Natural killer cell (primary cell): ENCODE results near the gene NDRG2. TPM values are rescaled to one million over a fixed set of nuclear protein-coding genes. Genes with fewer than 3 reads are reported as not detected.
A peak's percentile ranks its signal among the peaks of the same experiment; 100 is the strongest.

Source experiments
- ATAC-seq, 3 donors: fragments of 150-1000 bp in 2 of 3; fragments of 200-7000 bp in 1 of 3; cut with Tn5 transposase; 1 replicate in 1 of 3; 2 replicates in 2 of 3; pipeline ENCODE4 v1.10.0; 2021; ENCODE audit warnings: mild to moderate bottlenecking in 2 of 3, moderate library complexity in 2 of 3
- DNase-seq, 2 donors: peaks; one replicate each; pipeline versions ENCODE4 v3.0.0 to v3.0.0-alpha.2; 2013 to 2021; ENCODE audit warnings: mixed read lengths in 1 of 2
- H3K27ac ChIP-seq: one replicate; pipeline ENCODE4 v1.5.1; 2013; ENCODE audit warnings: mild to moderate bottlenecking, low read length
- H3K27me3 ChIP-seq: one replicate; pipeline ENCODE4 v1.6.1; 2013; ENCODE audit warnings: low read length; ENCODE audit not compliant: control insufficient read depth, insufficient read depth
- H3K36me3 ChIP-seq: one replicate; pipeline ENCODE4 v1.6.1; 2013; ENCODE audit warnings: low read length; ENCODE audit not compliant: control insufficient read depth, insufficient read depth
- H3K4me1 ChIP-seq: one replicate; pipeline ENCODE4 v1.6.1; 2013; ENCODE audit warnings: low read length; ENCODE audit not compliant: control insufficient read depth, insufficient read depth
- H3K4me3 ChIP-seq: one replicate; pipeline ENCODE4 v1.5.1; 2013; ENCODE audit warnings: low read length
- H3K9me3 ChIP-seq: one replicate; pipeline ENCODE4 v1.6.1; 2013; ENCODE audit warnings: low read length; ENCODE audit not compliant: control insufficient read depth, insufficient read depth
- H3K27ac Mint-ChIP-seq, 2 donors: one replicate each; pipeline ENCODE4 v1.8.0; 2022; ENCODE audit warnings: mild to moderate bottlenecking in 2 of 2, mixed read lengths in 2 of 2, moderate library complexity in 1 of 2
- H3K27me3 Mint-ChIP-seq, 2 donors: one replicate each; pipeline ENCODE4 v1.8.0; 2022; ENCODE audit warnings: low read depth in 2 of 2, mixed read lengths in 2 of 2
- H3K36me3 Mint-ChIP-seq: one replicate; pipeline ENCODE4 v1.8.0; 2022; ENCODE audit warnings: mixed read lengths
- H3K4me1 Mint-ChIP-seq, 2 donors: one replicate each; pipeline ENCODE4 v1.8.0; 2022; ENCODE audit warnings: mixed read lengths in 2 of 2
- H3K4me3 Mint-ChIP-seq: one replicate; pipeline ENCODE4 v1.8.0; 2022; ENCODE audit warnings: mild to moderate bottlenecking, moderate library complexity, mixed read lengths
- H3K9me3 Mint-ChIP-seq, 2 donors: one replicate each; pipeline ENCODE4 v1.8.0; 2022; ENCODE audit warnings: mixed read lengths in 2 of 2
- CTCF ChIP-seq: fragments of 200-600 bp; IDR thresholded peaks from one replicate; pipeline ENCODE4 v1.8.0; 2022; ENCODE audit warnings: antibody characterized with exemption
- WGBS: methylation state at CpG from one replicate; pipeline ENCODE4 v1.1.7; 2013; ENCODE audit warnings: missing lambda C conversion rate; ENCODE audit not compliant: insufficient coverage; 5-methylcytosine and 5-hydroxymethylcytosine counted together
- intact Hi-C: fragments of 100-400 bp; cut with micrococcal nuclease; formaldehyde crosslinking; loops from one replicate; pipeline ENCODE4 v1.14.2; 2022
- total RNA-seq, 4 donors: library from RNA; stranded (reverse); fragments of 120-200 nt in 1 of 4; gene quantifications; one replicate each; pipeline versions ENCODE4 v1.2.3 to v1.2.4, GENCODE V29; 2013 to 2022

The NDRG2 gene
- total RNA-seq, 3 donors from 2014 or later (not counting 1 experiment from before 2014, with no cell fraction given): 11.2 to 14.6 (median 13.6) TPM

GRCh38 chr14:21070083-21070609 is 45.3 kb upstream of the NDRG2 start, which contains the start of gene ARHGEF40:
Gene ARHGEF40, plus strand, starts transcription at chr14:21070304. Its CDS starts 93 bp downstream, at chr14:21070397.
- H3K27ac Mint-ChIP-seq: peak within 1 kb of the TSS; percentile 51 to 88
- Histone ChIP-seq H3K9me3 (no peaks in the 10 kb centered on the region), H3K36me3 (no peaks in the 10 kb centered on the region), H3K4me3 (peak within 1 kb of the TSS; percentile 30), H3K27me3 (peaks cover 37% of the 10 kb centered on the region), H3K4me1 (peaks cover 44% of the 10 kb centered on the region), H3K27ac (no peak within 1 kb of the TSS)
- TF ChIP-seq CTCF: no peak
- intact Hi-C loops: loop anchor here (2.0 kb wide), 1 partner anchor 17 kb away; no protein-coding TSS in a partner anchor
- peaks cover 70 to 77% of the 10 kb centered on the region in 2 donors for H3K27me3 Mint-ChIP-seq
- no peaks in the 10 kb centered on the region for H3K36me3 Mint-ChIP-seq
- H3K4me3 Mint-ChIP-seq: peak within 1 kb of the TSS; percentile 89
- WGBS: under 1% methylated on average over 63 of the region's 63 CpGs
- DNase-seq: peak in 1 of 2 donors; percentile 61
- no peaks in the 10 kb centered on the region for H3K9me3 Mint-ChIP-seq
- H3K4me1 Mint-ChIP-seq: peaks cover 31 to 41% of the 10 kb centered on the region in 2 donors
- ATAC-seq: peak; percentile 9 to 18 (median 14)

- H3K27me3 Mint-ChIP-seq: peaks cover 72 to 81% of the 10 kb centered on the region in 2 donors
- peaks cover 31 to 41% of the 10 kb centered on the region in 2 donors for H3K4me1 Mint-ChIP-seq
- peak overlapping the region in 1 of 2 donors; percentile 88 for H3K27ac Mint-ChIP-seq
- 6% methylated on average over 40 of the region's 40 CpGs for WGBS
- DNase-seq: peak in 1 of 2 donors; percentile 67
- intact Hi-C loops: loop anchor here (2.0 kb wide), 1 partner anchor 17 kb away; no protein-coding TSS in a partner anchor
- peak in 2 of 3 donors; percentile 16 to 29 for ATAC-seq
- Histone ChIP-seq H3K27ac (no peak overlapping the region), H3K36me3 (no peaks in the 10 kb centered on the region), H3K9me3 (no peaks in the 10 kb centered on the region), H3K4me3 (peak overlapping the region; percentile 30), H3K27me3 (peaks cover 37% of the 10 kb centered on the region), H3K4me1 (peaks cover 44% of the 10 kb centered on the region)
- no peaks in the 10 kb centered on the region for H3K9me3 Mint-ChIP-seq
- TF ChIP-seq CTCF: no peak
- H3K36me3 Mint-ChIP-seq: no peaks in the 10 kb centered on the region
- peak overlapping the region; percentile 88 for H3K4me3 Mint-ChIP-seq
Observed at GRCh38 chr14:21069388-21070082, 44.7 kb upstream of the NDRG2 start.

- Mint-ChIP-seq H3K36me3 (no peaks in the 10 kb centered on the region), H3K4me3 (peak overlapping the region; percentile 88), H3K9me3 (no peaks in the 10 kb centered on the region), H3K27me3 (peaks cover 72 to 85% of the 10 kb centered on the region in 2 donors), H3K27ac (peak overlapping the region in 1 of 2 donors; percentile 88), H3K4me1 (peaks cover 31 to 41% of the 10 kb centered on the region in 2 donors)
- Histone ChIP-seq H3K4me1 (peaks cover 44% of the 10 kb centered on the region), H3K4me3 (peak overlapping the region; percentile 12), H3K36me3 (no peaks in the 10 kb centered on the region), H3K27ac (no peak overlapping the region), H3K9me3 (no peaks in the 10 kb centered on the region), H3K27me3 (peaks cover 35% of the 10 kb centered on the region)
- intact Hi-C loops: loop anchor here (1.0 kb wide), 2 partner anchors 24 to 36 kb away; no protein-coding TSS in a partner anchor
- TF ChIP-seq CTCF: peak; percentile 58
- ATAC-seq: peak; percentile 55 to 69 (median 68)
- 3% methylated on average over 45 of the region's 45 CpGs for WGBS
- peak in 1 of 2 donors; percentile 84 for DNase-seq
Observed at GRCh38 chr14:21068521-21069387, 43.9 kb upstream of the NDRG2 start.
